Activated CD4-positive, alpha-beta T cell treated with anti-CD3 and anti-CD28 coated beads, Interleukin-2, amount 10 ng/mL, durations not matched to agents 7 days and 5 days (primary cell): ENCODE data around the gene PTGIS. TPM values are rescaled to one million over a fixed set of nuclear protein-coding genes. Genes with fewer than 3 reads are reported as not detected.

Experiments used
- CTCF ChIA-PET: fragments of 350-600 bp; sonication (Branson Sonifier 250); formaldehyde crosslinking; loops from one replicate; lab custom pipeline; 2021; ENCODE audit warnings: antibody characterized with exemption; lab: Charles Lee
- POLR2A ChIA-PET: fragments of 350-600 bp; sonication (Branson Sonifier 250); formaldehyde crosslinking; loops from one replicate; lab custom pipeline; 2021; ENCODE audit warnings: antibody characterized with exemption; lab: Charles Lee
- DNase-seq: peaks from one replicate; pipeline ENCODE4 v3.0.0-alpha.2; 2020
- H3K27ac Mint-ChIP-seq: one replicate; pipeline ENCODE4 v1.8.0; 2021; ENCODE audit warnings: mild to moderate bottlenecking, moderate library complexity, mixed read lengths
- H3K27me3 Mint-ChIP-seq: one replicate; pipeline ENCODE4 v1.8.0; 2021; ENCODE audit warnings: mixed read lengths
- H3K36me3 Mint-ChIP-seq: one replicate; pipeline ENCODE4 v1.8.0; 2021; ENCODE audit warnings: low read depth, mixed read lengths
- H3K4me1 Mint-ChIP-seq: one replicate; pipeline ENCODE4 v1.8.0; 2021; ENCODE audit warnings: mixed read lengths
- H3K4me3 Mint-ChIP-seq: one replicate; pipeline ENCODE4 v1.8.0; 2021; ENCODE audit warnings: mild to moderate bottlenecking, moderate library complexity, mixed read lengths
- H3K9me3 Mint-ChIP-seq: one replicate; pipeline ENCODE4 v1.8.0; 2021; ENCODE audit warnings: mixed read lengths
- total RNA-seq, 2 experiments: library from RNA; stranded (reverse); gene quantifications; one replicate each; pipeline ENCODE4 v1.2.3, GENCODE V29; 2021

The PTGIS gene
- total RNA-seq, 2 experiments from 2014 or later: 0.40 to 0.62 TPM

GRCh38 chr20:49561256-49561655, 6.7 kb downstream of the PTGIS start:
- Mint-ChIP-seq H3K4me1 (peaks cover 4% of the 10 kb centered on the region), H3K4me3 (no peak overlapping the region), H3K9me3 (peaks cover 4% of the 10 kb centered on the region), H3K27ac (no peak overlapping the region), H3K27me3 (peaks cover 49% of the 10 kb centered on the region), H3K36me3 (peaks cover 4% of the 10 kb centered on the region)
- CTCF ChIA-PET: interaction anchor here (1.0 to 1.6 kb wide), 3 partner anchors 9 to 20 kb away, joined by 3 to 6 read pairs (median 3); no protein-coding TSS in a partner anchor
- POLR2A ChIA-PET: no interaction called here
- no peak for DNase-seq

GRCh38 chr20:49560646-49561045, 7.3 kb downstream of the PTGIS start:
- ChIA-PET POLR2A (no interaction called here), CTCF (interaction anchor here (1.6 kb wide), 1 partner anchor 8 kb away, joined by 6 read pairs; no protein-coding TSS in a partner anchor)
- Mint-ChIP-seq H3K27me3 (peaks cover 49% of the 10 kb centered on the region), H3K9me3 (peaks cover 9% of the 10 kb centered on the region), H3K4me1 (peaks cover 4% of the 10 kb centered on the region), H3K36me3 (peaks cover 7% of the 10 kb centered on the region), H3K27ac (no peak overlapping the region), H3K4me3 (no peak overlapping the region)
- no peak for DNase-seq

- DNase-seq: no peak
- CTCF ChIA-PET: no interaction called here
- Mint-ChIP-seq H3K4me1 (peaks cover 4% of the 10 kb centered on the region), H3K27me3 (peaks cover 49% of the 10 kb centered on the region), H3K27ac (no peak overlapping the region), H3K36me3 (peaks cover 8% of the 10 kb centered on the region), H3K4me3 (no peak overlapping the region), H3K9me3 (peaks cover 11% of the 10 kb centered on the region)
- POLR2A ChIA-PET: no interaction called here
These were observed 7.8 kb downstream of the PTGIS start for GRCh38 chr20:49560186-49560585.

- Mint-ChIP-seq H3K4me3 (no peak overlapping the region), H3K27me3 (peaks cover 48% of the 10 kb centered on the region), H3K27ac (no peak overlapping the region), H3K4me1 (peaks cover 4% of the 10 kb centered on the region), H3K36me3 (peaks cover 8% of the 10 kb centered on the region), H3K9me3 (peaks cover 11% of the 10 kb centered on the region)
- no peak for DNase-seq
- CTCF ChIA-PET: interaction anchor here (1.2 to 1.3 kb wide), 2 partner anchors 17 to 34 kb away, joined by 3 to 4 read pairs; no protein-coding TSS in a partner anchor
- POLR2A ChIA-PET: no interaction called here
These were observed 8.4 kb downstream of the PTGIS start for GRCh38 chr20:49559411-49560081.

- peaks cover 11% of the 10 kb centered on the region for H3K9me3 Mint-ChIP-seq
- H3K27ac Mint-ChIP-seq: no peak overlapping the region
- peaks cover 53% of the 10 kb centered on the region for H3K27me3 Mint-ChIP-seq
- ChIA-PET POLR2A (no interaction called here), CTCF (interaction anchor here (1.2 to 1.6 kb wide), 3 partner anchors 16 to 35 kb away, joined by 3 to 6 read pairs (median 4); no protein-coding TSS in a partner anchor)
- H3K4me1 Mint-ChIP-seq: peaks cover 4% of the 10 kb centered on the region
- DNase-seq: no peak
- peaks cover 10% of the 10 kb centered on the region for H3K36me3 Mint-ChIP-seq
- no peak overlapping the region for H3K4me3 Mint-ChIP-seq
These were observed 9.1 kb downstream of the PTGIS start for GRCh38 chr20:49558826-49559225.

- peaks cover 10% of the 10 kb centered on the region for H3K36me3 Mint-ChIP-seq
- peaks cover 51% of the 10 kb centered on the region for H3K27me3 Mint-ChIP-seq
- CTCF ChIA-PET: interaction anchor here (0.6 to 1.6 kb wide), 5 partner anchors 15 to 439 kb away, joined by 4 to 6 read pairs (median 4); no protein-coding TSS in a partner anchor
- H3K4me3 Mint-ChIP-seq: no peak overlapping the region
- H3K9me3 Mint-ChIP-seq: peaks cover 11% of the 10 kb centered on the region
- no peak for DNase-seq
- no peak overlapping the region for H3K27ac Mint-ChIP-seq
- H3K4me1 Mint-ChIP-seq: peaks cover under 1% of the 10 kb centered on the region
- POLR2A ChIA-PET: no interaction called here
These were observed 10.5 kb downstream of the PTGIS start for GRCh38 chr20:49557449-49557848.

- Mint-ChIP-seq H3K4me3 (no peak overlapping the region), H3K27ac (no peak overlapping the region), H3K27me3 (peaks cover 54% of the 10 kb centered on the region), H3K4me1 (peaks cover 7% of the 10 kb centered on the region), H3K36me3 (peaks cover 10% of the 10 kb centered on the region), H3K9me3 (peaks cover 11% of the 10 kb centered on the region)
- DNase-seq: no peak
- POLR2A ChIA-PET: no interaction called here
- CTCF ChIA-PET: interaction anchor here (1.3 to 1.6 kb wide), 3 partner anchors 14 to 52 kb away, joined by 4 to 8 read pairs (median 4); no protein-coding TSS in a partner anchor
These were observed 11.3 kb downstream of the PTGIS start for GRCh38 chr20:49556621-49557020.

GRCh38 chr20:49549801-49550551, 18.0 kb downstream of the PTGIS start:
- ChIA-PET POLR2A (no interaction called here), CTCF (interaction anchor here (0.8 to 1.7 kb wide), 4 partner anchors 8 to 59 kb away, joined by 3 to 9 read pairs (median 3); no protein-coding TSS in a partner anchor)
- H3K36me3 Mint-ChIP-seq: peaks cover 8% of the 10 kb centered on the region
- H3K27ac Mint-ChIP-seq: no peak overlapping the region
- peaks cover 5% of the 10 kb centered on the region for H3K9me3 Mint-ChIP-seq
- DNase-seq: no peak
- no peak overlapping the region for H3K4me3 Mint-ChIP-seq
- H3K27me3 Mint-ChIP-seq: peaks cover 16% of the 10 kb centered on the region
- H3K4me1 Mint-ChIP-seq: peaks cover 12% of the 10 kb centered on the region

- peaks cover 15% of the 10 kb centered on the region for H3K4me1 Mint-ChIP-seq
- peaks cover 10% of the 10 kb centered on the region for H3K27me3 Mint-ChIP-seq
- peaks cover 5% of the 10 kb centered on the region for H3K9me3 Mint-ChIP-seq
- H3K36me3 Mint-ChIP-seq: peaks cover 5% of the 10 kb centered on the region
- no peak overlapping the region for H3K4me3 Mint-ChIP-seq
- ChIA-PET POLR2A (no interaction called here), CTCF (interaction anchor here (0.9 to 1.5 kb wide), 2 partner anchors 46 to 60 kb away, joined by 3 read pairs; no protein-coding TSS in a partner anchor)
- H3K27ac Mint-ChIP-seq: no peak overlapping the region
- DNase-seq: no peak
These were observed 19.5 kb downstream of the PTGIS start for GRCh38 chr20:49548371-49548947.

GRCh38 chr20:49545572-49545971, 22.4 kb downstream of the PTGIS start:
- no peak for DNase-seq
- Mint-ChIP-seq H3K27me3 (peaks cover 3% of the 10 kb centered on the region), H3K4me1 (peaks cover 17% of the 10 kb centered on the region), H3K4me3 (no peak overlapping the region), H3K27ac (no peak overlapping the region), H3K9me3 (peaks cover 5% of the 10 kb centered on the region), H3K36me3 (peaks cover 5% of the 10 kb centered on the region)
- ChIA-PET POLR2A (no interaction called here), CTCF (interaction anchor here (1.0 to 1.3 kb wide), 2 partner anchors 63 to 343 kb away, joined by 3 to 4 read pairs; no protein-coding TSS in a partner anchor)

- Mint-ChIP-seq H3K4me3 (no peak overlapping the region), H3K4me1 (peaks cover 17% of the 10 kb centered on the region), H3K36me3 (peaks cover 5% of the 10 kb centered on the region), H3K27me3 (peaks cover 3% of the 10 kb centered on the region), H3K27ac (no peak overlapping the region), H3K9me3 (peaks cover 5% of the 10 kb centered on the region)
- POLR2A ChIA-PET: no interaction called here
- CTCF ChIA-PET: interaction anchor here (0.7 to 7.0 kb wide), 7 partner anchors 8 to 344 kb away, joined by 3 to 128 read pairs (median 3); no protein-coding TSS in a partner anchor
- DNase-seq: no peak
These were observed 23.4 kb downstream of the PTGIS start for GRCh38 chr20:49544535-49544934.

GRCh38 chr20:49543858-49544437, 24.0 kb downstream of the PTGIS start:
- CTCF ChIA-PET: interaction anchor here (0.7 to 7.0 kb wide), 8 partner anchors 9 to 65 kb away, joined by 3 to 128 read pairs (median 4); no protein-coding TSS in a partner anchor
- POLR2A ChIA-PET: no interaction called here
- Mint-ChIP-seq H3K27ac (no peak overlapping the region), H3K27me3 (peaks cover 3% of the 10 kb centered on the region), H3K4me3 (no peak overlapping the region), H3K4me1 (peaks cover 17% of the 10 kb centered on the region), H3K36me3 (peaks cover 5% of the 10 kb centered on the region), H3K9me3 (peaks cover 5% of the 10 kb centered on the region)
- DNase-seq: no peak
